Subcutaneous abdominal adipose tissue (tissue), 5 donors: Measurements from ENCODE around the gene ZNF236.

ENCODE experiments used
- H3K27ac ChIP-seq: one replicate; pipeline ENCODE4 v1.7.0; 2013; ENCODE audit warnings: low read depth, mild to moderate bottlenecking, inconsistent platforms, low read length, moderate library complexity
- H3K27me3 ChIP-seq, 5 donors: one replicate each; pipeline ENCODE4 v1.7.0; 2013; ENCODE audit warnings: low read length in 5 of 5, inconsistent platforms in 1 of 5; ENCODE audit not compliant: control insufficient read depth in 5 of 5, insufficient read depth in 4 of 5
- H3K36me3 ChIP-seq, 5 donors: one replicate each; pipeline ENCODE4 v1.7.0; 2013; ENCODE audit warnings: low read length in 5 of 5; ENCODE audit not compliant: control insufficient read depth in 5 of 5, insufficient read depth in 5 of 5
- H3K4me1 ChIP-seq, 5 donors: one replicate each; pipeline ENCODE4 v1.7.0; 2013; ENCODE audit warnings: low read length in 5 of 5, mild to moderate bottlenecking in 3 of 5, moderate library complexity in 1 of 5; ENCODE audit not compliant: control insufficient read depth in 5 of 5, insufficient read depth in 5 of 5
- H3K4me3 ChIP-seq, 5 donors: one replicate each; pipeline ENCODE4 v1.7.0; 2013; ENCODE audit warnings: low read length in 5 of 5, low read depth in 1 of 5
- H3K9ac ChIP-seq, 5 donors: one replicate each; pipeline ENCODE4 v1.7.0; 2013; ENCODE audit warnings: low read length in 5 of 5, mild to moderate bottlenecking in 4 of 5, moderate library complexity in 3 of 5
- H3K9me3 ChIP-seq, 5 donors: one replicate each; pipeline ENCODE4 v1.7.0; 2013; ENCODE audit warnings: low read length in 5 of 5; ENCODE audit not compliant: control insufficient read depth in 5 of 5
- donor health status: healthy.
- donor health status: healthy.
- donor health status: healthy.
- donor health status: healthy.
- donor health status: healthy.

ZNF236 gene

DNA sequence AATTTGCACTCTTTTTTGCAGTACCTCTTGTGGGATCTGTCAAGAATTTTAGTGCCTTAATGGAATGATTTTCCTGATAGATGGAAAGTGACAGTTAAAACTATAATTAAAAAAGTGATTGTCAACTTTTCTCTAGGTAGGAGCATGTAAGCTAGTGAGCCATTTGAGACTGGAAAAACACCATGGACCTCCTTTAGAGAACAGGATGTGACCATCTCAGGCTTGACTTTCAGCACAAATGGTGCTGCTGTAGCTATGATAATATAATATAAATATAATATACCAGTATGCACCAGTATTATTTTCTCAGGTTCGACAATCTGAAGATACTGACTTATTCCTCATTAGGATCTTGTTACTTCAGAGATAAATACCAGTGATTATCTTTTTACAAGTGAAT lies 27.8 kb downstream of the ZNF236 start:
- Histone ChIP-seq H3K9me3 (no peaks in the 10 kb centered on the region), H3K27ac (no peak overlapping the region), H3K4me1 (peaks cover 0 to 3% (median 0%) of the 10 kb centered on the region in 5 donors), H3K27me3 (no peaks in the 10 kb centered on the region), H3K4me3 (no peak overlapping the region), H3K9ac (no peak overlapping the region), H3K36me3 (peaks cover 5 to 9% (median 7%) of the 10 kb centered on the region in 5 donors)

DNA sequence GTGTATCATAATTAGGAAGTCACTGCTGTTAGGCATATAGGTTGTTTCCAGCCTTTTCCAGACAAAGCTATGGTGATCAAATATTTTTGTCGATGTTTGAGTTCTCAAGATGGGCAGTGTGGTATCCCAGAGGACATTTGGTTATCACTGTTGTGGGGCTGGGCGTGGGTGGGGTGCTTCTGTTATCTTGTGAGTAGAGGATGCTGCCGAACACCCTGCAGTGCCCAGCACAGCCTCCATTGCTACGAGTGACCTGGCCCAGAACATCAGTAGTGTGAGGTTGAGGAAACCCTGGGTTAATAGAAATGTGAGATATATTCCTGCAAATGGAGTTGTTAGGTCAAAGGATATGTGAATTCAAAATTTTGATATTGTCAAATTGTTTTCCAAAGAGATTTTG lies 33.2 kb downstream of the ZNF236 start:
- Histone ChIP-seq H3K27me3 (no peaks in the 10 kb centered on the region), H3K36me3 (peaks cover 10 to 27% (median 20%) of the 10 kb centered on the region in 5 donors), H3K4me3 (no peak overlapping the region), H3K27ac (no peak overlapping the region), H3K9ac (no peak overlapping the region), H3K4me1 (peaks cover 0 to 5% (median 0%) of the 10 kb centered on the region in 5 donors), H3K9me3 (no peaks in the 10 kb centered on the region)

- Histone ChIP-seq H3K36me3 (peaks cover 11 to 38% (median 24%) of the 10 kb centered on the region in 5 donors), H3K4me3 (no peak overlapping the region), H3K27me3 (no peaks in the 10 kb centered on the region), H3K9ac (no peak overlapping the region), H3K9me3 (no peaks in the 10 kb centered on the region), H3K27ac (no peak overlapping the region), H3K4me1 (peaks cover 0 to 13% (median 0%) of the 10 kb centered on the region in 5 donors)
Observed at GRCh38 chr18:76857476-76857875, 35.1 kb downstream of the ZNF236 start.

DNA sequence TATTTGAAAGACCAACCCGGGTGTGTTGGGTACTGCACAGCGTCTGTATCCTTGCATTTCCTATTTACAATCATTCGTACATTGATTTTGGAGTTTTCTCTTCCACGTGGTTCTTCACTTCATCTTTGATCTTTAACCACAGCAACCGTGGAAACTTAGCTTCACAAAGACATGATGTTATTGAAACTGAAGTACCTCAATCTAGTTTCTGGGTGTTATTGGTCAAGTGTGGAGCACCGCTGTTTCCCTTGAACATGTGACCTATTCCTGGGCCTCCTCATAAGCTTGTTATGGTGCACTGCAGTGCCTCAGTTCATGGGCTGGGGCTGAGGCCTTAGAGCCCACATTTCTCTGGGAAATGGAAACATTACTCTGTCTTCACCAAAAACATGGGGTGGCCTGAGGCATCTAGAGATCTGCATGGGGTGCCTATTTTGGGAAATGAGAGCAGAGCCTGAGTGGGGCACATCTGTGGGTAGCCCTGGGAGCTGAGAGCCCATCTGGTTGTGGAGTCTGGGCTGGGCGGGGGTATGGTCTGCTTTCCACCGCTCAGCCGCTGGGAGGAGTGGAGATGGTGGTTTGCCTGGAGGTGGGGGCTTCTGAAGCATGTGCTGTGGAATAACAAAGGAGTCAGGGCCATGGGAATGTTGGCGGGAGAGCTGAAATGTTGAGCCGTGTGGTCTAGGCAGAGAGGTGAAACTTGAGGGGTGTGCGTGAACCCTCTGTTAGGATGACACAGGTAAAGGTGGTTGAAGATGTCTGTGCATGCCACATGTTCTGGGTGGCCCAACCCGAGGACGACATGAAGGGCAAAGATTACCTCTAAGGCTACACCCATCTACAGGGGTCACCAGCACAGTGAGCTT lies 37.4 kb downstream of the ZNF236 start:
- Histone ChIP-seq H3K27ac (no peak overlapping the region), H3K4me3 (no peak overlapping the region), H3K4me1 (peaks cover 0 to 13% (median 0%) of the 10 kb centered on the region in 5 donors)

GRCh38 chr18:76860411-76860810 lies 38.1 kb downstream of the ZNF236 start:
- H3K36me3 ChIP-seq, result peaks cover 7 to 54% (median 29%) of the 10 kb centered on the region in 5 donors

More for the DNA sequence above, 37.4 kb downstream of the ZNF236 start:
- Histone ChIP-seq H3K9ac (no peak overlapping the region), H3K9me3 (no peaks in the 10 kb centered on the region), H3K27me3 (no peaks in the 10 kb centered on the region), H3K36me3 (peaks cover 9 to 50% (median 29%) of the 10 kb centered on the region in 5 donors)

GRCh38 chr18:76866666-76867065 lies 44.3 kb downstream of the ZNF236 start:
- H3K27me3 ChIP-seq, result no peaks in the 10 kb centered on the region
- H3K9ac ChIP-seq, result no peak overlapping the region
- no peaks in the 10 kb centered on the region for H3K4me1 ChIP-seq
- H3K27ac ChIP-seq, result no peak overlapping the region
- no peaks in the 10 kb centered on the region for H3K9me3 ChIP-seq
- H3K36me3 ChIP-seq, result peaks cover 13 to 65% (median 39%) of the 10 kb centered on the region in 5 donors
- H3K4me3 ChIP-seq, result no peak overlapping the region

More at GRCh38 chr18:76860411-76860810, 38.1 kb downstream of the ZNF236 start:
- H3K27ac ChIP-seq, result no peak overlapping the region
- no peaks in the 10 kb centered on the region for H3K9me3 ChIP-seq
- H3K4me1 ChIP-seq, result peaks cover 0 to 13% (median 0%) of the 10 kb centered on the region in 5 donors
- H3K27me3 ChIP-seq, result no peaks in the 10 kb centered on the region
- H3K4me3 ChIP-seq, result no peak overlapping the region
- peak overlapping the region in 1 of 5 donors; percentile 26 for H3K9ac ChIP-seq

DNA sequence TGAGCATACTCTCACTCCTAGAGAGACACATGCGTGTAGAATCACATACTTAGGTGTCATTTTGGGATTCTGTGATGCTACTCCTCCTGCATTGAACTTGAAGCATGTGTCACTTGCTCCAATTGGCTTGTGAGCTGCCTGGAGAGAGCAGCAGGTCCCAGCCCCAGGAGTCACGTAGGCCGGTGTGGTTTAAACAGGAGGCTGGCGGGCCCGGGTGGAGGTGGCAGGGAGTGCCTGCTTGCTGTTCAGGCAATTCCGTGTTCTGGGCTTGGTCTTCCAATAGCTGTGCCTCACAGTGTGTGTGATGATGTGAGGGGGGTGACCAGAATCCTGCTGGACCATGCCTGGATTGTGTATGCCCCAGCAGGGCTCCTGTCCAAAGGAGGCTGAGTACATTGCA lies 51.0 kb downstream of the ZNF236 start:
- Histone ChIP-seq H3K27ac (no peak overlapping the region), H3K27me3 (no peaks in the 10 kb centered on the region)

DNA sequence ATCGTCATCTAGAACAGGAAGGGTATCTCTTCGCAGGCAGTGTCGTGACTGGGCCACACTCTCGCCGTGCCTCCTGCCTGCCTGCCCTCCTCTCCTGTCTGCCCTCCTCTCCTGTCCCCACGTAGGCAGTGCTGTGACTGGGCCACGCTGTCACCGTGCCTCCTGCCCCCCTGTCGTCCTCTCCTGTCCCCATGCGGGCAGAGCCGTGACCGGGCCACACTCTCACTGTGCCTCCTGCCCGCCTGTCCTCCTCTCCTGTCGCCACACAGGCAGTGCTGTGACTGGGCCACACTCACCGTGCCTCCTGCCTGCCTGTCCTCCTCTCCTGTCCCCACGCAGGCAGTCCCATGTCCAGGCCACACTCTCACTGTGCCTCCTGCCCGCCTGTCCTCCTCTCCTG lies 51.4 kb downstream of the ZNF236 start:
- no peaks in the 10 kb centered on the region for H3K4me1 ChIP-seq
- H3K9me3 ChIP-seq, result no peaks in the 10 kb centered on the region
- H3K36me3 ChIP-seq, result peaks cover 19 to 53% (median 37%) of the 10 kb centered on the region in 5 donors
- no peak overlapping the region for H3K4me3 ChIP-seq
- H3K27ac ChIP-seq, result no peak overlapping the region
- no peak overlapping the region for H3K9ac ChIP-seq
- H3K27me3 ChIP-seq, result no peaks in the 10 kb centered on the region

More for the DNA sequence above, 51.0 kb downstream of the ZNF236 start:
- Histone ChIP-seq H3K9me3 (no peaks in the 10 kb centered on the region), H3K9ac (no peak overlapping the region), H3K4me3 (no peak overlapping the region), H3K36me3 (peaks cover 19 to 54% (median 38%) of the 10 kb centered on the region in 5 donors), H3K4me1 (no peaks in the 10 kb centered on the region)

DNA sequence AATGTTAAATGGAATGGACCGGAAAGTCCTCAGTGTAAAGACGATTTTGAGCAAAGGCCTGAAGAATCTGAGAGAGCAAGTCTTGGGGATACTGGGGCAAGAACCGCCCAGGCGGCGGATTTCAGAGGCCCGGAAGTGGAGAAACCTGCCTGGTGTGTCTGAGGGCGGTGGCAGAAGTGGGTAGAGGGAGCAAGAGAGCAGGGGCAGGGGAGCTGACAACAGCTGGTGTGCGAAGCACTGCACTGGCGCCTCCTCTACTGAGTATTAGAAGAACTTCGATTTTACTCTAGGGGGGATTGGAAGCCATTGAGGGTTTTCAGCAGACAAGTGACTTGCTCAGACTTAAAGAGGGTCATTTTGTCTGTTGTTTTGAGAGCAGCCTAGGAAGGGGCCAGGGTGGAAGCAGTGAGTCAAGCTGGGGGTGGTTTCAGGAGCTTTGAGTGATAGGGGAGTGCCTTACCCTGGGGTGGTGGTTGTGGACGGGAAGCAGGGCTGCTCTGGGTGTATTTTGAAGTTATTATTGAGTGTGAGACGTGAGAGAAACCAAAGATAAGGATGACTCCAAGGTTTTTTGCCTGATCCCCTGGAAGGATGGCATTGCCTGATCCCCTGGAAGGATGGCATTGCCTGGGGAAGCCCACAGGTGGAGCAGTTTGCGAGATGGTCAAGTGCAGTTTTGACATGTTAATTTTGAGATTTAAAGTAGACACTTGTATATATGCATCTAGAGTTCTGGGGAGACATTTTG lies 52.5 kb downstream of the ZNF236 start:
- Histone ChIP-seq H3K36me3 (peaks cover 13 to 55% (median 32%) of the 10 kb centered on the region in 5 donors), H3K4me1 (no peaks in the 10 kb centered on the region), H3K9ac (no peak overlapping the region), H3K9me3 (no peaks in the 10 kb centered on the region), H3K27ac (no peak overlapping the region), H3K4me3 (no peak overlapping the region), H3K27me3 (no peaks in the 10 kb centered on the region)
